HCT116 (cell line): ENCODE data around the gene MBP. TPM values are rescaled to one million over a fixed set of nuclear protein-coding genes. Genes with fewer than 3 reads are reported as not detected.

Experiments used
- ATAC-seq: fragments of 200-7000 bp; cut with Tn5 transposase; 2 replicates; pipeline ENCODE4 v1.9.1; 2020; ENCODE audit warnings: mild to moderate bottlenecking, moderate library complexity
- BruUV-seq: library from RNA; stranded (reverse); fragments of 400-500 nt; replicated peaks from 2 replicates; lab custom pipeline; 2021; lab: Mats Ljungman, UMichigan
- CTCF ChIA-PET: fragments of 300-600 bp; sonication (Branson Sonifier 250); formaldehyde crosslinking; loops from one replicate; lab custom pipeline; 2021; ENCODE audit warnings: antibody characterized with exemption; lab: Charles Lee
- POLR2A ChIA-PET: fragments of 300-600, 350-600 bp; sonication (Branson Sonifier 250); formaldehyde crosslinking; loops from one replicate; lab custom pipeline; 2021; ENCODE audit warnings: antibody characterized with exemption; lab: Charles Lee
- RAD21 ChIA-PET, 2 experiments: fragments of 300-600 bp; sonication (Branson Sonifier 250); formaldehyde crosslinking; loops; one replicate each; lab custom pipeline; 2023; ENCODE audit warnings: low total read pairs in 2 of 2; ENCODE audit not compliant: uncharacterized antibody in 2 of 2, unreplicated experiment in 2 of 2, low non-redundant PET in 1 of 2; lab: Charles Lee
- DNase-seq: peaks from one replicate; pipeline ENCODE4 v3.0.0-alpha.2; 2010; ENCODE audit warnings: low read depth, low spot score
- H2AFZ ChIP-seq: fragments of 200-600 bp; shearing (Covaris generic), sonication (generic); 2 replicates; pipeline ENCODE4 v1.6.1; 2017; ENCODE audit warnings: low read depth, mixed run types, mixed read lengths, antibody characterized with exemption, low read length; ENCODE audit not compliant: poor library complexity, severe bottlenecking
- H3K27ac ChIP-seq: 2 replicates; pipeline ENCODE4 v1.5.1; 2012; ENCODE audit warnings: low read depth, low read length
- H3K27me3 ChIP-seq: fragments of 200-600 bp; sonication (generic); 2 replicates; pipeline ENCODE4 v1.6.1; 2016; ENCODE audit warnings: mixed run types, low read length, mixed read lengths; ENCODE audit not compliant: insufficient read depth
- H3K36me3 ChIP-seq, 2 experiments: fragments of 200-500 bp in 1 of 2; fragments of 200-600 bp in 1 of 2; sonication (Bioruptor generic) in 1 of 2; sonication (generic) in 1 of 2; 2 replicates each; pipeline versions ENCODE4 v1.5.1 to v1.6.1; 2014 to 2016; ENCODE audit warnings: low read length in 2 of 2, inconsistent platforms in 1 of 2, mixed read lengths in 1 of 2, mixed run types in 1 of 2; ENCODE audit not compliant: insufficient read depth in 2 of 2, control insufficient read depth in 1 of 2
- H3K4me1 ChIP-seq, 2 experiments: fragments of 200-600 bp in 1 of 2; sonication (generic) in 1 of 2; 2 replicates each; pipeline versions ENCODE4 v1.5.1 to v1.6.1; 2012 to 2017; ENCODE audit warnings: low read length in 2 of 2, inconsistent platforms in 1 of 2, mild to moderate bottlenecking in 1 of 2, mixed read lengths in 1 of 2, mixed run types in 1 of 2, moderate library complexity in 1 of 2; ENCODE audit not compliant: insufficient read depth in 2 of 2, control insufficient read depth in 1 of 2
- H3K4me2 ChIP-seq: fragments of 200-600 bp; sonication (generic); 2 replicates; pipeline ENCODE4 v1.6.1; 2017; ENCODE audit warnings: mixed run types, low read length, mixed read lengths
- H3K4me3 ChIP-seq, 2 experiments: fragments of 200-600 bp in 1 of 2; sonication (generic) in 1 of 2; replicated peaks in 1 of 2; 2 replicates each; pipeline ENCODE4 v1.5.1; 2011 to 2016; ENCODE audit warnings: low read length in 2 of 2, control low read depth in 1 of 2, low read depth in 1 of 2, mild to moderate bottlenecking in 1 of 2, mixed read lengths in 1 of 2, mixed run types in 1 of 2
- H3K79me2 ChIP-seq: fragments of 200-600 bp; sonication (generic); 2 replicates; pipeline ENCODE4 v1.6.1; 2017; ENCODE audit warnings: mild to moderate bottlenecking, mixed run types, low read length, moderate library complexity, mixed read lengths; ENCODE audit not compliant: insufficient read depth
- H3K9ac ChIP-seq: fragments of 200-600 bp; sonication (generic); 2 replicates; pipeline ENCODE4 v1.6.1; 2016; ENCODE audit warnings: low read length, mixed read lengths
- H3K9me2 ChIP-seq: fragments of 200-600 bp; sonication (generic), shearing (Covaris generic); 2 replicates; pipeline ENCODE4 v1.6.1; 2017; ENCODE audit warnings: mixed run types, mild to moderate bottlenecking, moderate library complexity; ENCODE audit not compliant: insufficient read depth
- H3K9me3 ChIP-seq, 2 experiments: fragments of 200-500 bp in 1 of 2; fragments of 200-600 bp in 1 of 2; sonication (Bioruptor generic) in 1 of 2; sonication (generic) in 1 of 2; 2 replicates each; pipeline ENCODE4 v1.6.1; 2014 to 2017; ENCODE audit warnings: low read length in 2 of 2, mixed read lengths in 2 of 2, inconsistent platforms in 1 of 2, low read depth in 1 of 2, mild to moderate bottlenecking in 1 of 2, mixed run types in 1 of 2, moderate library complexity in 1 of 2; ENCODE audit not compliant: control insufficient read depth in 1 of 2, insufficient read depth in 1 of 2
- H4K20me1 ChIP-seq: fragments of 200-600 bp; sonication (generic), shearing (Covaris generic); 2 replicates; pipeline ENCODE4 v1.6.1; 2017; ENCODE audit warnings: mixed run types, mild to moderate bottlenecking, moderate library complexity; ENCODE audit not compliant: insufficient read depth
- EGR1 ChIP-seq: IDR thresholded peaks from 2 replicates; pipeline ENCODE4 v1.6.1; 2012; ENCODE audit warnings: low read depth
- EZH2 ChIP-seq: fragments of 200-600 bp; sonication (generic); IDR thresholded peaks from 2 replicates; pipeline ENCODE4 v1.6.1; 2017; ENCODE audit warnings: antibody characterized with exemption, mixed run types
- JUND ChIP-seq: IDR thresholded peaks from 2 replicates; pipeline ENCODE4 v1.6.1; 2012
- POLR2AphosphoS5 ChIP-seq: IDR thresholded peaks from 2 replicates; pipeline ENCODE4 v1.6.1; 2011; ENCODE audit warnings: mild to moderate bottlenecking, low read depth, low read length, moderate library complexity
- TCF7L2 ChIP-seq: IDR thresholded peaks from 2 replicates; pipeline ENCODE4 v1.7.0; 2011; ENCODE audit warnings: borderline replicate concordance, inconsistent platforms; ENCODE audit not compliant: insufficient read depth, insufficient read length; ENCODE audit errors: extremely low read depth
- ZFX ChIP-seq: fragments of 450-650 bp; IDR thresholded peaks from 2 replicates; pipeline ENCODE4 v1.6.1; 2017
- ZNF274 ChIP-seq: fragments of 200-500 bp; sonication (Bioruptor generic); IDR thresholded peaks from 2 replicates; pipeline ENCODE4 v1.6.1; 2014; ENCODE audit warnings: mild to moderate bottlenecking, low read depth, low read length, inconsistent platforms
- intact Hi-C: fragments of 100-400 bp; cut with micrococcal nuclease; formaldehyde crosslinking; loops from 2 replicates; pipeline ENCODE4 v1.10.0; 2022
- total RNA-seq: library from RNA; stranded (reverse); gene quantifications from one replicate; pipeline ENCODE4 v1.2.1, GENCODE V29; 2021; ENCODE audit not compliant: unreplicated experiment
- TF ChIP-seq, protein P1 (sequence below): IDR thresholded peaks from 2 replicates; pipeline ENCODE4 v1.6.1; 2012
- TF ChIP-seq, protein P2 (sequence below): IDR thresholded peaks from 2 replicates; pipeline ENCODE4 v1.6.1; 2012; ENCODE audit warnings: low read depth

The MBP gene
- total RNA-seq, 1 experiment from 2014 or later: 34.9 TPM

DNA sequence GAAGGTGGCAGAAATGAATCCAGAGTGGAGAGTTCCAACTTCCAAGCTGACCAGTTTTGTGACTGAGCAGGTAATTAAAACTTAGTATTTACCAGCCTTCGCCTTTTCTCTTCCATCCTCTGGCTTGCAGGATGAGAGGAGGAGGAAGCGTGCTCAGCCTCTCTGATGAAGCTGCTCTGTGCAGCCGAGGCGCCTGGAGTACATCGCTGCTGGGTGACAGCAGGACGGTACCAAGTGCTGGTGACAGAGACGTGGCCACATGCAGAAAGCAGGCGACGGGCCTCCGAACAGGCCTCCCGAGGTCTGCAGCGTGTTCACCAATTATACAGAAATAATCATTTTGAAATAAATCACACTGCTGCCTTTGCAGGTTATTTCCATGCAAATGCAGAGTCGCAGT is 95.0 kb downstream of the MBP start:
- ChIA-PET CTCF (no interaction called here), POLR2A (interaction anchor here (0.6 kb wide), 1 partner anchor 227 kb away, joined by 3 read pairs; no protein-coding TSS in a partner anchor), RAD21 (no interaction called here)
- Histone ChIP-seq H3K9me2 (no peaks in the 10 kb centered on the region), H3K4me3 (no peak overlapping the region), H3K27ac (no peak overlapping the region), H4K20me1 (no peaks in the 10 kb centered on the region), H2AFZ (no peak overlapping the region), H3K36me3 (no peaks in the 10 kb centered on the region), H3K27me3 (no peaks in the 10 kb centered on the region), H3K4me1 (no peaks in the 10 kb centered on the region), H3K9ac (no peak overlapping the region), H3K9me3 (no peaks in the 10 kb centered on the region), H3K79me2 (peaks cover 5% of the 10 kb centered on the region; the same call in 1 of the 2 replicates), H3K4me2 (no peak overlapping the region)
- no peak for TF ChIP-seq TCF7L2
- TF ChIP-seq JUND: no peak
- TF ChIP-seq, protein P1, sequence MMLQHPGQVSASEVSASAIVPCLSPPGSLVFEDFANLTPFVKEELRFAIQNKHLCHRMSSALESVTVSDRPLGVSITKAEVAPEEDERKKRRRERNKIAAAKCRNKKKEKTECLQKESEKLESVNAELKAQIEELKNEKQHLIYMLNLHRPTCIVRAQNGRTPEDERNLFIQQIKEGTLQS: no peak
- TF ChIP-seq POLR2AphosphoS5: no peak
- TF ChIP-seq, protein P2, sequence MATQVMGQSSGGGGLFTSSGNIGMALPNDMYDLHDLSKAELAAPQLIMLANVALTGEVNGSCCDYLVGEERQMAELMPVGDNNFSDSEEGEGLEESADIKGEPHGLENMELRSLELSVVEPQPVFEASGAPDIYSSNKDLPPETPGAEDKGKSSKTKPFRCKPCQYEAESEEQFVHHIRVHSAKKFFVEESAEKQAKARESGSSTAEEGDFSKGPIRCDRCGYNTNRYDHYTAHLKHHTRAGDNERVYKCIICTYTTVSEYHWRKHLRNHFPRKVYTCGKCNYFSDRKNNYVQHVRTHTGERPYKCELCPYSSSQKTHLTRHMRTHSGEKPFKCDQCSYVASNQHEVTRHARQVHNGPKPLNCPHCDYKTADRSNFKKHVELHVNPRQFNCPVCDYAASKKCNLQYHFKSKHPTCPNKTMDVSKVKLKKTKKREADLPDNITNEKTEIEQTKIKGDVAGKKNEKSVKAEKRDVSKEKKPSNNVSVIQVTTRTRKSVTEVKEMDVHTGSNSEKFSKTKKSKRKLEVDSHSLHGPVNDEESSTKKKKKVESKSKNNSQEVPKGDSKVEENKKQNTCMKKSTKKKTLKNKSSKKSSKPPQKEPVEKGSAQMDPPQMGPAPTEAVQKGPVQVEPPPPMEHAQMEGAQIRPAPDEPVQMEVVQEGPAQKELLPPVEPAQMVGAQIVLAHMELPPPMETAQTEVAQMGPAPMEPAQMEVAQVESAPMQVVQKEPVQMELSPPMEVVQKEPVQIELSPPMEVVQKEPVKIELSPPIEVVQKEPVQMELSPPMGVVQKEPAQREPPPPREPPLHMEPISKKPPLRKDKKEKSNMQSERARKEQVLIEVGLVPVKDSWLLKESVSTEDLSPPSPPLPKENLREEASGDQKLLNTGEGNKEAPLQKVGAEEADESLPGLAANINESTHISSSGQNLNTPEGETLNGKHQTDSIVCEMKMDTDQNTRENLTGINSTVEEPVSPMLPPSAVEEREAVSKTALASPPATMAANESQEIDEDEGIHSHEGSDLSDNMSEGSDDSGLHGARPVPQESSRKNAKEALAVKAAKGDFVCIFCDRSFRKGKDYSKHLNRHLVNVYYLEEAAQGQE: no peak
- no peak for TF ChIP-seq EGR1
- no peak for TF ChIP-seq EZH2
- TF ChIP-seq ZFX: no peak
- no peak for TF ChIP-seq ZNF274
- no TSS peak for BruUV-seq
- no peak for ATAC-seq
- DNase-seq: no peak
- intact Hi-C loops: no loop called here
